Left lung (tissue), 10 donors: ENCODE results near the gene G6PC1. TPM values are rescaled to one million over a fixed set of nuclear protein-coding genes. Genes with fewer than 3 reads are reported as not detected.

ENCODE experiments used
- ATAC-seq: fragments of 200-7000 bp; cut with Tn5 transposase; one replicate; pipeline ENCODE4 v1.9.1; 2020; ENCODE audit warnings: moderate library complexity
- DNase-seq, 4 donors: peaks; one replicate each; pipeline ENCODE4 v3.0.0-alpha.2; 2013 to 2020
- H3K27ac ChIP-seq, 2 donors: fragments of 200-600 bp; sonication (generic) in 1 of 2; one replicate each; pipeline versions ENCODE4 v1.5.0 to v1.8.0; 2020 to 2021
- H3K27me3 ChIP-seq, 2 donors: fragments of 200-600 bp; sonication (generic) in 1 of 2; one replicate each; pipeline versions ENCODE4 v1.5.0 to v1.8.0; 2020 to 2021
- H3K36me3 ChIP-seq, 2 donors: fragments of 200-600 bp; sonication (generic) in 1 of 2; one replicate each; pipeline versions ENCODE4 v1.5.0 to v1.8.0; 2020 to 2021
- H3K4me1 ChIP-seq, 2 donors: fragments of 200-600 bp; one replicate each; pipeline ENCODE4 v1.8.0; 2021
- H3K4me3 ChIP-seq, 2 donors: fragments of 200-600 bp; sonication (generic) in 1 of 2; one replicate each; pipeline versions ENCODE4 v1.5.0 to v1.8.0; 2020 to 2021; ENCODE audit warnings: mild to moderate bottlenecking in 1 of 2
- H3K9me3 ChIP-seq, 2 donors: fragments of 200-600 bp; sonication (generic) in 1 of 2; one replicate each; pipeline versions ENCODE4 v1.5.0 to v1.8.0; 2020 to 2021
- intact Hi-C, 2 donors: fragments of 100-400 bp; cut with DNase I; formaldehyde crosslinking; loops; one replicate each; pipeline versions ENCODE4 v1.11.2 to v1.14.2; 2022
- polyA plus RNA-seq, 6 donors: library from polyadenylated mRNA; unstranded; fragments of 120-200 nt; gene quantifications; one replicate each; pipeline ENCODE4 v1.2.1, GENCODE V29; 2013; ENCODE audit not compliant: insufficient read length in 6 of 6
- total RNA-seq, 2 donors: library from RNA; stranded (reverse); fragmentation: NEBNext Ultra II Directional; extraction: Animal tissue kit (Norgen Biotek cat#: 25700); gene quantifications; one replicate each; pipeline ENCODE4 v1.2.1, GENCODE V29; 2021
- TF ChIP-seq, protein P1 (sequence below), 2 donors: fragments of 200-600 bp; sonication (generic) in 1 of 2; IDR thresholded peaks; one replicate each; pipeline versions ENCODE4 v1.5.0 to v1.8.0; 2021; ENCODE audit warnings: antibody characterized with exemption in 2 of 2
- donor health status: DM: no; HTN: yes; CAD: no.
- donor health status: DM: no; HTN: no; CAD: no.

The G6PC1 gene
- total and polyA plus RNA-seq, 8 donors, result 0.06 to 0.17 (median 0.10) TPM; not detected in 5

DNA sequence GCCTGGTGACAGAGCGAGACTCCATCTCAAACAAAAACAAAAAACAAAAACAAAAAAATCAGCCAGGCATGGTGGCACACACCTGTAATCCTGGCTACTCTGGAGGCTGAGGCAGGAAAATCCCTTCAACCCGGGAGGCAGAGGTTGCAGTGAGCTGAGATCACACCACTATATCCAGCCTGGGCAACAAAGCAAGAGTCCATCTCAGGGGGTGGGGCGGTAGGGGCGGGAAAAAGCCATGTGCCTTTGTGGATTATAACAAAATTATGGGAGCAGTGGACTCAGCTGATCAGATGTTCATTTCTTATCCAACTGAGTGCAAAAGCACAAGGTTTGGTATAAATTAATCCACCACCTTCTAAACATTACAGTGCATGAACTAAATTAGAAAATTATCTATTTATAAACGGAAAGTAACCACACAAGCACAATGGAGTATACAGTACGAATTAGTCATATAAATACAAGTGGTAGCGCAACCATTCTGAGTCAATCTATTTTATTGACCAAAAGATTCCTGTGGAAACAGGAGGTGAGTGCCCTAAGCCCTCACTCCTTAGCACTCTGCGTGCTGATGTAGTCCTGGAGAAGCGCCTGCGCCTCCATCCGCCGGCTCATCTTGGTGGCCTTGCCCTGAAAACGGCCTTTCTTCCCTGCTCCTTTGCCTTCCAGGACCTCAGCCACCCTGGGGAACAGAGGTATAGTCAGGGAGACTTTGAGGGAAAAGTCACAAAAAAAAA lies 49.6 kb downstream of the G6PC1 start:
- Histone ChIP-seq H3K9me3 (no peaks in the 10 kb centered on the region), H3K27ac (no peak overlapping the region), H3K4me3 (no peak overlapping the region), H3K27me3 (no peaks in the 10 kb centered on the region), H3K36me3 (peaks cover 0 to 71% of the 10 kb centered on the region in 2 donors), H3K4me1 (no peaks in the 10 kb centered on the region)
- DNase-seq (no peak), ATAC-seq (no peak)
- intact Hi-C loops, result no loop called here
- TF ChIP-seq, protein P1, sequence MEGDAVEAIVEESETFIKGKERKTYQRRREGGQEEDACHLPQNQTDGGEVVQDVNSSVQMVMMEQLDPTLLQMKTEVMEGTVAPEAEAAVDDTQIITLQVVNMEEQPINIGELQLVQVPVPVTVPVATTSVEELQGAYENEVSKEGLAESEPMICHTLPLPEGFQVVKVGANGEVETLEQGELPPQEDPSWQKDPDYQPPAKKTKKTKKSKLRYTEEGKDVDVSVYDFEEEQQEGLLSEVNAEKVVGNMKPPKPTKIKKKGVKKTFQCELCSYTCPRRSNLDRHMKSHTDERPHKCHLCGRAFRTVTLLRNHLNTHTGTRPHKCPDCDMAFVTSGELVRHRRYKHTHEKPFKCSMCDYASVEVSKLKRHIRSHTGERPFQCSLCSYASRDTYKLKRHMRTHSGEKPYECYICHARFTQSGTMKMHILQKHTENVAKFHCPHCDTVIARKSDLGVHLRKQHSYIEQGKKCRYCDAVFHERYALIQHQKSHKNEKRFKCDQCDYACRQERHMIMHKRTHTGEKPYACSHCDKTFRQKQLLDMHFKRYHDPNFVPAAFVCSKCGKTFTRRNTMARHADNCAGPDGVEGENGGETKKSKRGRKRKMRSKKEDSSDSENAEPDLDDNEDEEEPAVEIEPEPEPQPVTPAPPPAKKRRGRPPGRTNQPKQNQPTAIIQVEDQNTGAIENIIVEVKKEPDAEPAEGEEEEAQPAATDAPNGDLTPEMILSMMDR (IDR thresholded peaks at IDR 0.05), result no peak

Other genes starting within 250 kb of the G6PC1 start
- gene TUBG2, start 241.5 kb upstream of the G6PC1 start, total RNA-seq, result 10 to 100 TPM; 13.1 to 19.5 TPM
- gene TUBG2, start 241.5 kb upstream of the G6PC1 start, polyA plus RNA-seq, result 10 to 100 TPM; 25.3 to 40.2 (median 32.5) TPM
- gene PLEKHH3, start 223.8 kb upstream of the G6PC1 start, total RNA-seq, result 10 to 100 TPM; 22.5 to 34.2 TPM
- gene PLEKHH3, start 223.8 kb upstream of the G6PC1 start, polyA plus RNA-seq, result 10 to 100 TPM; 28.2 to 55.5 (median 36.3) TPM
- 1 to 10 TPM in 1 of 2 donors, under 1 TPM in 1; 0.55 to 1.2 TPM for gene CCR10, start 219.0 kb upstream of the G6PC1 start, total RNA-seq
- 1 to 10 TPM; 1.1 to 2.0 (median 1.6) TPM for gene CCR10, start 219.0 kb upstream of the G6PC1 start, polyA plus RNA-seq
- gene CNTNAP1, start 218.3 kb upstream of the G6PC1 start, total RNA-seq, result 10 to 100 TPM; 11.7 to 15.1 TPM
- gene CNTNAP1, start 218.3 kb upstream of the G6PC1 start, polyA plus RNA-seq, result 10 to 100 TPM in 3 of 6 donors, 1 to 10 TPM in 3; 7.3 to 15.6 (median 10.3) TPM
- 10 to 100 TPM; 31.5 to 43.2 TPM for gene EZH1, start 155.8 kb upstream of the G6PC1 start, total RNA-seq
- 10 to 100 TPM; 32.4 to 45.9 (median 36.8) TPM for gene EZH1, start 155.8 kb upstream of the G6PC1 start, polyA plus RNA-seq
- 10 to 100 TPM; 76.1 to 95.4 TPM for gene RAMP2, start 139.6 kb upstream of the G6PC1 start, total RNA-seq
- gene RAMP2, start 139.6 kb upstream of the G6PC1 start, polyA plus RNA-seq, result 100 to 1,000 TPM; 153 to 213 (median 182) TPM
- 10 to 100 TPM; 54.8 to 55.3 TPM for gene VPS25, start 127.3 kb upstream of the G6PC1 start, total RNA-seq
- 10 to 100 TPM; 62.1 to 72.7 (median 69.0) TPM for gene VPS25, start 127.3 kb upstream of the G6PC1 start, polyA plus RNA-seq
- gene WNK4, start 120.2 kb upstream of the G6PC1 start, total RNA-seq, result under 1 TPM in 1 of 2 donors, not detected in 1; 0.21 TPM
- 1 to 10 TPM in 5 of 6 donors, under 1 TPM in 1; 0.60 to 2.5 (median 1.9) TPM for gene WNK4, start 120.2 kb upstream of the G6PC1 start, polyA plus RNA-seq
- gene COA3, start 102.1 kb upstream of the G6PC1 start, total RNA-seq, result 10 to 100 TPM; 59.1 to 83.1 TPM
- 10 to 100 TPM; 87.2 to 96.2 (median 91.4) TPM for gene COA3, start 102.1 kb upstream of the G6PC1 start, polyA plus RNA-seq
- gene CNTD1, start 101.9 kb upstream of the G6PC1 start, total RNA-seq, result 1 to 10 TPM in 1 of 2 donors, not detected in 1; 1.5 TPM
- 1 to 10 TPM; 1.8 to 3.4 (median 2.6) TPM for gene CNTD1, start 101.9 kb upstream of the G6PC1 start, polyA plus RNA-seq
- gene BECN1, start 76.5 kb upstream of the G6PC1 start, total RNA-seq, result 10 to 100 TPM; 63.8 to 82.6 TPM
- 10 to 100 TPM; 65.0 to 77.0 (median 69.8) TPM for gene BECN1, start 76.5 kb upstream of the G6PC1 start, polyA plus RNA-seq
- 100 to 1,000 TPM in 1 of 2 donors, 10 to 100 TPM in 1; 95.7 to 131 TPM for gene PSME3, start 67.4 kb upstream of the G6PC1 start, total RNA-seq
- gene PSME3, start 67.4 kb upstream of the G6PC1 start, polyA plus RNA-seq, result 10 to 100 TPM; 66.2 to 92.9 (median 78.0) TPM
- 1 to 10 TPM; 2.1 to 2.6 TPM for gene AOC2, start 56.2 kb upstream of the G6PC1 start, total RNA-seq
- gene AOC2, start 56.2 kb upstream of the G6PC1 start, polyA plus RNA-seq, result 1 to 10 TPM; 1.7 to 3.1 (median 2.7) TPM
- gene AOC3, start 49.6 kb upstream of the G6PC1 start, total RNA-seq, result 100 to 1,000 TPM in 1 of 2 donors, 10 to 100 TPM in 1; 56.6 to 155 TPM
- 100 to 1,000 TPM; 149 to 186 (median 159) TPM for gene AOC3, start 49.6 kb upstream of the G6PC1 start, polyA plus RNA-seq
- gene AARSD1, start 63.7 kb downstream of the G6PC1 start, total RNA-seq, result 10 to 100 TPM; 27.5 to 34.7 TPM
- gene AARSD1, start 63.7 kb downstream of the G6PC1 start, polyA plus RNA-seq, result 10 to 100 TPM; 66.9 to 91.8 (median 73.2) TPM
- gene PTGES3L, start 79.3 kb downstream of the G6PC1 start, total RNA-seq, result under 1 TPM; 0.26 to 0.65 TPM
- 1 to 10 TPM; 1.7 to 3.6 (median 2.3) TPM for gene PTGES3L, start 79.3 kb downstream of the G6PC1 start, polyA plus RNA-seq
- 10 to 100 TPM; 14.9 to 16.9 TPM for gene RUNDC1, start 79.8 kb downstream of the G6PC1 start, total RNA-seq
- gene RUNDC1, start 79.8 kb downstream of the G6PC1 start, polyA plus RNA-seq, result 10 to 100 TPM; 10.3 to 13.4 (median 12.1) TPM
- gene RPL27, start 97.6 kb downstream of the G6PC1 start, total RNA-seq, result 100 to 1,000 TPM; 842 to 909 TPM
- gene RPL27, start 97.6 kb downstream of the G6PC1 start, polyA plus RNA-seq, result 1,000 to 10,000 TPM; 1,562 to 1,820 (median 1,675) TPM
- 10 to 100 TPM; 39.0 to 41.5 TPM for gene IFI35, start 106.0 kb downstream of the G6PC1 start, total RNA-seq
- 10 to 100 TPM; 17.5 to 20.7 (median 18.5) TPM for gene IFI35, start 106.0 kb downstream of the G6PC1 start, polyA plus RNA-seq
- 100 to 1,000 TPM; 228 to 257 TPM for gene VAT1, start 121.6 kb downstream of the G6PC1 start, total RNA-seq
- 100 to 1,000 TPM; 116 to 154 (median 130) TPM for gene VAT1, start 121.6 kb downstream of the G6PC1 start, polyA plus RNA-seq
- 1 to 10 TPM in 1 of 2 donors, under 1 TPM in 1; 0.73 to 1.2 TPM for gene RND2, start 124.4 kb downstream of the G6PC1 start, total RNA-seq
- gene RND2, start 124.4 kb downstream of the G6PC1 start, polyA plus RNA-seq, result 1 to 10 TPM; 1.6 to 2.0 (median 1.8) TPM
- 10 to 100 TPM; 10.3 to 17.7 TPM for gene BRCA1, start 224.6 kb downstream of the G6PC1 start, total RNA-seq
- gene BRCA1, start 224.6 kb downstream of the G6PC1 start, polyA plus RNA-seq, result 10 to 100 TPM; 13.4 to 24.4 (median 19.2) TPM